Central memory CD8-positive, alpha-beta T cell (primary cell): ENCODE results near the gene NCAPD3.

ENCODE experiments used
- ATAC-seq: fragments of 150-1000 bp; cut with Tn5 transposase; replicated peaks from 2 replicates; pipeline ENCODE4 v1.10.0; 2022; ENCODE audit warnings: mild to moderate bottlenecking, moderate FRiP score, moderate number of reproducible peaks; ENCODE audit not compliant: poor library complexity, severe bottlenecking; ENCODE audit errors: extremely low read depth
- DNase-seq, 2 donors: peaks; one replicate each; pipeline ENCODE4 v3.0.0; 2021; ENCODE audit warnings: low spot score in 2 of 2
- H3K27ac Mint-ChIP-seq: one replicate; pipeline ENCODE4 v1.8.0; 2022; ENCODE audit warnings: low read depth, mild to moderate bottlenecking, moderate library complexity, mixed read lengths
- H3K27me3 Mint-ChIP-seq: one replicate; pipeline ENCODE4 v1.8.0; 2022; ENCODE audit warnings: mixed read lengths
- H3K36me3 Mint-ChIP-seq: one replicate; pipeline ENCODE4 v1.8.0; 2022; ENCODE audit warnings: mild to moderate bottlenecking, moderate library complexity, mixed read lengths; ENCODE audit not compliant: insufficient read depth
- H3K4me1 Mint-ChIP-seq: one replicate; pipeline ENCODE4 v1.8.0; 2022; ENCODE audit warnings: mixed read lengths
- H3K4me3 Mint-ChIP-seq: one replicate; pipeline ENCODE4 v1.8.0; 2022; ENCODE audit warnings: mild to moderate bottlenecking, moderate library complexity, mixed read lengths
- H3K9me3 Mint-ChIP-seq: one replicate; pipeline ENCODE4 v1.8.0; 2022; ENCODE audit warnings: mixed read lengths

The NCAPD3 gene

GRCh38 chr11:134164490-134165370, 59.0 kb downstream of the NCAPD3 start:
- DNase-seq (no peak), ATAC-seq (no peak)
- Mint-ChIP-seq H3K27ac (peak overlapping the region; percentile 6), H3K4me3 (no peak overlapping the region), H3K9me3 (no peaks in the 10 kb centered on the region), H3K27me3 (no peaks in the 10 kb centered on the region), H3K4me1 (no peaks in the 10 kb centered on the region), H3K36me3 (peaks cover 21% of the 10 kb centered on the region)

- Mint-ChIP-seq H3K27me3 (no peaks in the 10 kb centered on the region), H3K4me1 (no peaks in the 10 kb centered on the region), H3K27ac (no peak overlapping the region), H3K4me3 (no peak overlapping the region), H3K9me3 (no peaks in the 10 kb centered on the region), H3K36me3 (peaks cover 28% of the 10 kb centered on the region)
- DNase-seq (no peak), ATAC-seq (no peak)
These were observed 64.1 kb downstream of the NCAPD3 start for GRCh38 chr11:134159652-134160051.

GRCh38 chr11:134158023-134158422, 65.7 kb downstream of the NCAPD3 start:
- Mint-ChIP-seq H3K27me3 (no peaks in the 10 kb centered on the region), H3K27ac (no peak overlapping the region), H3K36me3 (peaks cover 32% of the 10 kb centered on the region), H3K9me3 (no peaks in the 10 kb centered on the region), H3K4me3 (no peak overlapping the region), H3K4me1 (no peaks in the 10 kb centered on the region)
- no peak for DNase-seq
- no peak for ATAC-seq

GRCh38 chr11:134157451-134157850, 66.3 kb downstream of the NCAPD3 start:
- H3K4me1 Mint-ChIP-seq = no peaks in the 10 kb centered on the region
- ATAC-seq = no peak

GRCh38 chr11:134155946-134156865, 67.6 kb downstream of the NCAPD3 start:
- no peak for ATAC-seq
- no peak for DNase-seq
- Mint-ChIP-seq H3K4me3 (no peak overlapping the region), H3K4me1 (no peaks in the 10 kb centered on the region), H3K9me3 (no peaks in the 10 kb centered on the region), H3K36me3 (peaks cover 32% of the 10 kb centered on the region), H3K27me3 (no peaks in the 10 kb centered on the region), H3K27ac (no peak overlapping the region)

More at GRCh38 chr11:134157451-134157850, 66.3 kb downstream of the NCAPD3 start:
- no peaks in the 10 kb centered on the region for H3K27me3 Mint-ChIP-seq
- H3K9me3 Mint-ChIP-seq = no peaks in the 10 kb centered on the region
- no peak overlapping the region for H3K4me3 Mint-ChIP-seq
- H3K36me3 Mint-ChIP-seq = peaks cover 33% of the 10 kb centered on the region
- no peak overlapping the region for H3K27ac Mint-ChIP-seq
- no peak for DNase-seq

GRCh38 chr11:134155456-134155855, 68.3 kb downstream of the NCAPD3 start:
- Mint-ChIP-seq H3K9me3 (no peaks in the 10 kb centered on the region), H3K4me3 (no peak overlapping the region), H3K27ac (no peak overlapping the region), H3K36me3 (peaks cover 30% of the 10 kb centered on the region), H3K27me3 (no peaks in the 10 kb centered on the region), H3K4me1 (no peaks in the 10 kb centered on the region)
- no peak for DNase-seq
- ATAC-seq = no peak

- H3K27me3 Mint-ChIP-seq = no peaks in the 10 kb centered on the region
- H3K4me1 Mint-ChIP-seq = no peaks in the 10 kb centered on the region
- no peak for ATAC-seq
- no peak overlapping the region for H3K27ac Mint-ChIP-seq
- peaks cover 25% of the 10 kb centered on the region for H3K36me3 Mint-ChIP-seq
- no peak overlapping the region for H3K4me3 Mint-ChIP-seq
- DNase-seq = no peak
- H3K9me3 Mint-ChIP-seq = no peaks in the 10 kb centered on the region
These were observed 69.3 kb downstream of the NCAPD3 start for GRCh38 chr11:134154441-134154840.

- peaks cover 21% of the 10 kb centered on the region for H3K36me3 Mint-ChIP-seq
- H3K9me3 Mint-ChIP-seq = no peaks in the 10 kb centered on the region
- no peak for DNase-seq
- no peak for ATAC-seq
- H3K4me1 Mint-ChIP-seq = no peaks in the 10 kb centered on the region
- H3K4me3 Mint-ChIP-seq = no peak overlapping the region
- no peak overlapping the region for H3K27ac Mint-ChIP-seq
- no peaks in the 10 kb centered on the region for H3K27me3 Mint-ChIP-seq
These were observed 70.4 kb downstream of the NCAPD3 start for GRCh38 chr11:134153147-134153905.

GRCh38 chr11:134152696-134153095, 71.1 kb downstream of the NCAPD3 start:
- H3K9me3 Mint-ChIP-seq = no peaks in the 10 kb centered on the region
- H3K36me3 Mint-ChIP-seq = peaks cover 21% of the 10 kb centered on the region
- no peak overlapping the region for H3K4me3 Mint-ChIP-seq
- ATAC-seq = no peak
- no peak overlapping the region for H3K27ac Mint-ChIP-seq
- no peaks in the 10 kb centered on the region for H3K4me1 Mint-ChIP-seq
- no peaks in the 10 kb centered on the region for H3K27me3 Mint-ChIP-seq
- no peak for DNase-seq

GRCh38 chr11:134151083-134151747, 72.6 kb downstream of the NCAPD3 start:
- no peaks in the 10 kb centered on the region for H3K4me1 Mint-ChIP-seq
- ATAC-seq (no peak), DNase-seq (no peak)
- no peak overlapping the region for H3K4me3 Mint-ChIP-seq
- peaks cover 15% of the 10 kb centered on the region for H3K36me3 Mint-ChIP-seq
- H3K27ac Mint-ChIP-seq = no peak overlapping the region
- H3K27me3 Mint-ChIP-seq = no peaks in the 10 kb centered on the region
- H3K9me3 Mint-ChIP-seq = no peaks in the 10 kb centered on the region

- Mint-ChIP-seq H3K4me3 (no peak overlapping the region), H3K27me3 (no peaks in the 10 kb centered on the region), H3K27ac (no peak overlapping the region), H3K4me1 (no peaks in the 10 kb centered on the region), H3K9me3 (no peaks in the 10 kb centered on the region), H3K36me3 (peaks cover 13% of the 10 kb centered on the region)
- ATAC-seq (no peak), DNase-seq (no peak)
These were observed 73.4 kb downstream of the NCAPD3 start for GRCh38 chr11:134150195-134150903.
